ENCODE results near the gene CEP162.

DNA sequence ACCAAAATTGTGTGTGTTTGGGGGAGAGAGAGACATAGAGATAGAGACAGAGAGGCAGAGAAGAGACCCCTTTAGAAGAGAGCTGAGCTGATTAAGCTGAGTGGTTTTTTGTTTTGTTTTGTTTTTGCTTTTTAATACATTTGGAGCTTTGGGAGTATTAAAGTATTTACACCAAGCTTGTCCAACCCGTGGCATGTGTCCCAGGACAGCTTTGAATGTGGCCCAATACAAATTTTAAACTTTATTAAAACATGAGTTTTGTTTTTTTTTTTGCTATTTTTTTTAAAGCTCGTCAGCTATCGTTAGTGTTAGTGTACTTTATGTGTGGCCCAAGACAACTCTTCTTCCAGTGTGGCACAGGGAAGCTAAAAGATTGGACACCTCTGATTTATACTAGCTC, 137.9 kb downstream of the CEP162 start:
- TF ChIP-seq, protein P1, sequence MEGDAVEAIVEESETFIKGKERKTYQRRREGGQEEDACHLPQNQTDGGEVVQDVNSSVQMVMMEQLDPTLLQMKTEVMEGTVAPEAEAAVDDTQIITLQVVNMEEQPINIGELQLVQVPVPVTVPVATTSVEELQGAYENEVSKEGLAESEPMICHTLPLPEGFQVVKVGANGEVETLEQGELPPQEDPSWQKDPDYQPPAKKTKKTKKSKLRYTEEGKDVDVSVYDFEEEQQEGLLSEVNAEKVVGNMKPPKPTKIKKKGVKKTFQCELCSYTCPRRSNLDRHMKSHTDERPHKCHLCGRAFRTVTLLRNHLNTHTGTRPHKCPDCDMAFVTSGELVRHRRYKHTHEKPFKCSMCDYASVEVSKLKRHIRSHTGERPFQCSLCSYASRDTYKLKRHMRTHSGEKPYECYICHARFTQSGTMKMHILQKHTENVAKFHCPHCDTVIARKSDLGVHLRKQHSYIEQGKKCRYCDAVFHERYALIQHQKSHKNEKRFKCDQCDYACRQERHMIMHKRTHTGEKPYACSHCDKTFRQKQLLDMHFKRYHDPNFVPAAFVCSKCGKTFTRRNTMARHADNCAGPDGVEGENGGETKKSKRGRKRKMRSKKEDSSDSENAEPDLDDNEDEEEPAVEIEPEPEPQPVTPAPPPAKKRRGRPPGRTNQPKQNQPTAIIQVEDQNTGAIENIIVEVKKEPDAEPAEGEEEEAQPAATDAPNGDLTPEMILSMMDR (conservative IDR thresholded peaks at IDR 0.05 in 1 of 2, IDR thresholded peaks at IDR 0.05 in 1 of 2; ENCODE audit: low read depth in 1 of 2, low read length in 2 of 2) = no peak
- TF ChIP-seq EZH2 (IDR thresholded peaks at IDR 0.05; ENCODE audit: low read length, missing control alignments) = no peak

Measured in fibroblast of lung (primary cell).